Hepatocyte (in vitro differentiated cells): ENCODE measurements around the gene FBXL17. TPM values are rescaled to one million over a fixed set of nuclear protein-coding genes. Genes with fewer than 3 reads are reported as not detected.

Experiments used
- DNase-seq: peaks from one replicate; pipeline ENCODE4 v3.0.0-alpha.2; 2016; ENCODE audit warnings: low spot score
- H2AFZ ChIP-seq: fragments of 200-600 bp; sonication (generic); 2 replicates; pipeline ENCODE4 v1.6.0; 2016; ENCODE audit warnings: antibody characterized with exemption, mild to moderate bottlenecking
- H3K27ac ChIP-seq: fragments of 200-600 bp; sonication (generic); 2 replicates; pipeline ENCODE4 v1.5.1; 2016; ENCODE audit warnings: mild to moderate bottlenecking
- H3K27me3 ChIP-seq: fragments of 200-600 bp; sonication (generic); 2 replicates; pipeline ENCODE4 v1.6.1; 2016
- H3K36me3 ChIP-seq: fragments of 200-600 bp; sonication (generic); replicated peaks from 2 replicates; pipeline ENCODE4 v1.5.1; 2016; ENCODE audit warnings: low read depth; ENCODE audit not compliant: insufficient read depth
- H3K4me1 ChIP-seq: fragments of 200-600 bp; sonication (generic); 2 replicates; pipeline ENCODE4 v1.5.1; 2016; ENCODE audit warnings: mild to moderate bottlenecking, moderate library complexity; ENCODE audit not compliant: insufficient read depth
- H3K4me2 ChIP-seq: fragments of 200-600 bp; sonication (generic); 2 replicates; pipeline ENCODE4 v1.6.0; 2016
- H3K4me3 ChIP-seq: fragments of 200-600 bp; sonication (generic); 2 replicates; pipeline ENCODE4 v1.5.1; 2016; ENCODE audit warnings: mild to moderate bottlenecking
- H3K79me2 ChIP-seq: fragments of 200-600 bp; sonication (generic); 2 replicates; pipeline ENCODE4 v1.6.0; 2017; ENCODE audit warnings: mild to moderate bottlenecking
- H3K9me2 ChIP-seq: fragments of 200-600 bp; sonication (generic); replicated peaks from 2 replicates; pipeline ENCODE4 v1.6.0; 2017; ENCODE audit warnings: mild to moderate bottlenecking; ENCODE audit not compliant: insufficient read depth
- H3K9me3 ChIP-seq: fragments of 200-600 bp; sonication (generic); 2 replicates; pipeline ENCODE4 v1.5.1; 2016; ENCODE audit warnings: low read depth, mild to moderate bottlenecking
- H4K20me1 ChIP-seq: fragments of 200-600 bp; sonication (generic); 2 replicates; pipeline ENCODE4 v1.6.0; 2016; ENCODE audit warnings: mild to moderate bottlenecking; ENCODE audit not compliant: insufficient read depth, poor library complexity, severe bottlenecking
- EZH2 ChIP-seq: fragments of 200-600 bp; sonication (generic); IDR thresholded peaks from 2 replicates; pipeline ENCODE4 v1.6.1; 2016; ENCODE audit warnings: antibody characterized with exemption, mild to moderate bottlenecking, borderline replicate concordance
- EZH2phosphoT487 ChIP-seq: fragments of 200-600 bp; sonication (generic); IDR thresholded peaks from one replicate; pipeline ENCODE4 v1.6.1; 2018; ENCODE audit warnings: antibody characterized with exemption, mild to moderate bottlenecking, low read depth, moderate library complexity; ENCODE audit not compliant: unreplicated experiment, severe bottlenecking
- WGBS: methylation state at CpG from one replicate; pipeline ENCODE4 v1.1.6; 2016; ENCODE audit warnings: low lambda C conversion rate; ENCODE audit errors: missing lambda C conversion rate; 5-methylcytosine and 5-hydroxymethylcytosine counted together
- polyA plus RNA-seq: library from polyadenylated mRNA; unstranded; fragments of >200 nt; fragmentation: Nextera tagmentation; extraction: Ambion mirVana; gene quantifications from 2 replicates; pipeline ENCODE4 v1.2.1, GENCODE V29; 2016
- total RNA-seq: library from RNA; depleted of rRNA; stranded (reverse); fragments of >200 nt; gene quantifications from 2 replicates; pipeline ENCODE4 v1.2.3, GENCODE V29; 2014
- TF ChIP-seq, protein P1 (sequence below): fragments of 200-600 bp; sonication (generic); IDR thresholded peaks from 2 replicates; pipeline ENCODE4 v1.5.1; 2016; ENCODE audit warnings: antibody characterized with exemption, mild to moderate bottlenecking; ENCODE audit not compliant: poor library complexity

The FBXL17 gene
- total and polyA plus RNA-seq, 2 experiments from 2014 or later, result 12.5 to 18.2 TPM

DNA sequence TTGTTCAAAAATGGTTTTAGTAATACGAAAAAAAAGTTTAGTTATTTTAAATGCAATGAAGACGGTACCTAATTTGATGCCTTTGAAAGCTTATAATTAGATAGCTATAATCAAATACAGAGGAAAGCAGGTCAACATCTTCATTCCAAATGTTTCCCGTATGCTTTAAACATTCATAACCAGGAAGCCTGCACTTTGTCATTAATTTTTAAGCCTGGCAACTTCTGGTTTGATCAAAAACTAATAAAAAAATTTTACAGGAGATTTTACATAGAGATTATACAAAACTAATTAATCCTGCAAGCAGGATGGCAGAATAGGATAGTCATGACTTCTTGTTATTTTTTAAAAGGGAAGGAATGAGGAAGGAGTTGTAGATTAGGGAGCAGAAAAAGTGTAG lies 353.0 kb downstream of the FBXL17 start:
- Histone ChIP-seq H3K4me2 (no peak overlapping the region), H3K79me2 (no peaks in the 10 kb centered on the region), H3K4me1 (no peaks in the 10 kb centered on the region), H3K4me3 (no peak overlapping the region), H3K36me3 (no peaks in the 10 kb centered on the region), H3K27ac (no peak overlapping the region), H4K20me1 (no peaks in the 10 kb centered on the region), H3K9me3 (no peaks in the 10 kb centered on the region), H2AFZ (no peak overlapping the region), H3K9me2 (no peaks in the 10 kb centered on the region), H3K27me3 (no peaks in the 10 kb centered on the region)
- DNase-seq, result no peak
- no peak for TF ChIP-seq EZH2phosphoT487
- no peak for TF ChIP-seq EZH2
- TF ChIP-seq, protein P1, sequence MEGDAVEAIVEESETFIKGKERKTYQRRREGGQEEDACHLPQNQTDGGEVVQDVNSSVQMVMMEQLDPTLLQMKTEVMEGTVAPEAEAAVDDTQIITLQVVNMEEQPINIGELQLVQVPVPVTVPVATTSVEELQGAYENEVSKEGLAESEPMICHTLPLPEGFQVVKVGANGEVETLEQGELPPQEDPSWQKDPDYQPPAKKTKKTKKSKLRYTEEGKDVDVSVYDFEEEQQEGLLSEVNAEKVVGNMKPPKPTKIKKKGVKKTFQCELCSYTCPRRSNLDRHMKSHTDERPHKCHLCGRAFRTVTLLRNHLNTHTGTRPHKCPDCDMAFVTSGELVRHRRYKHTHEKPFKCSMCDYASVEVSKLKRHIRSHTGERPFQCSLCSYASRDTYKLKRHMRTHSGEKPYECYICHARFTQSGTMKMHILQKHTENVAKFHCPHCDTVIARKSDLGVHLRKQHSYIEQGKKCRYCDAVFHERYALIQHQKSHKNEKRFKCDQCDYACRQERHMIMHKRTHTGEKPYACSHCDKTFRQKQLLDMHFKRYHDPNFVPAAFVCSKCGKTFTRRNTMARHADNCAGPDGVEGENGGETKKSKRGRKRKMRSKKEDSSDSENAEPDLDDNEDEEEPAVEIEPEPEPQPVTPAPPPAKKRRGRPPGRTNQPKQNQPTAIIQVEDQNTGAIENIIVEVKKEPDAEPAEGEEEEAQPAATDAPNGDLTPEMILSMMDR, result no peak
- WGBS, result 80% methylated on average over 3 of the region's 3 CpGs

DNA sequence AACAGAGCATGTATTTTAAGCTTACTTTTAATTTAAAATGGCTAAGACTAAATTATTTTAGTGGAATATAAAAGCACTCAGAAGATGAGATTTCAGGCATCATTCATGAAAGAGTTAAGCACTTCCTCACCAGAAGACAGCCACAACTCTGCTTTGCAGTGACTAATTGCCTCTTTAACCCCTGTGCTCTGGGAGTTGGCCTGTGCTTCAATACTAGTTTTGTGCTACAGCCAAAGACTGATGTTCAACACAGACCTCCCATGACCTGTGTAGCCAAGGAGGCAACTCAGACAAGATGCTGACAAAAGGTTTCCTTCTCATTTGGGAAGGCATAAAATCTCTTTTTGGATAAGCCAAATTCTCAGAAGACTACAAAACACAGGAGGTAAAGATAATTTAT lies 353.5 kb downstream of the FBXL17 start:
- Histone ChIP-seq H3K4me1 (no peaks in the 10 kb centered on the region), H3K9me2 (no peaks in the 10 kb centered on the region), H3K27ac (no peak overlapping the region), H3K4me3 (no peak overlapping the region), H3K4me2 (no peak overlapping the region), H3K9me3 (no peaks in the 10 kb centered on the region), H2AFZ (no peak overlapping the region), H3K27me3 (no peaks in the 10 kb centered on the region), H3K36me3 (no peaks in the 10 kb centered on the region), H3K79me2 (no peaks in the 10 kb centered on the region), H4K20me1 (no peaks in the 10 kb centered on the region)
- TF ChIP-seq EZH2 (no peak), EZH2phosphoT487 (no peak)
- TF ChIP-seq, protein P1, result no peak
- DNase-seq, result no peak

DNA sequence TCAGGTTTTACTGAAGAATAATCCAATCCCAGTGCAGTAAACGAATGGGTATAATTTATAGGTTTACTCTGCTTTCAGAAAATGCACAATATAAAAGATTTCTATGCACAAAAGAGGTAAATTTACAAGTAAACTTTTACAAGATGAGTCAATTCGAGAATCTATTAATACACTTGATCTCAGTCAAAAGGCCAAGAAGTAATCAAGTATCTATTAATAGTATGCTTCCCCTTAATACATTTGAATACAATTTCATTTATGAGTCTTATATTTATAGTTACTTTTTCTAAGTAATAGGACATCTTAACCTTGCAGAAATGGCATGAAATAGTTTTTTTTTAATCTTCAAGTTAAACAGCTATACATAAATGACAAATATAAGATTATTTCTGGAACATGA lies 355.9 kb downstream of the FBXL17 start:
- Histone ChIP-seq H3K9me2 (no peaks in the 10 kb centered on the region), H3K4me3 (no peak overlapping the region), H3K27me3 (no peaks in the 10 kb centered on the region), H4K20me1 (no peaks in the 10 kb centered on the region), H3K27ac (no peak overlapping the region), H3K4me1 (no peaks in the 10 kb centered on the region), H3K36me3 (no peaks in the 10 kb centered on the region), H3K4me2 (no peak overlapping the region), H2AFZ (no peak overlapping the region), H3K9me3 (no peaks in the 10 kb centered on the region), H3K79me2 (no peaks in the 10 kb centered on the region)
- 84% methylated on average over 2 of the region's 2 CpGs for WGBS
- TF ChIP-seq EZH2, result no peak
- no peak for TF ChIP-seq EZH2phosphoT487
- TF ChIP-seq, protein P1, result no peak
- DNase-seq, result no peak

DNA sequence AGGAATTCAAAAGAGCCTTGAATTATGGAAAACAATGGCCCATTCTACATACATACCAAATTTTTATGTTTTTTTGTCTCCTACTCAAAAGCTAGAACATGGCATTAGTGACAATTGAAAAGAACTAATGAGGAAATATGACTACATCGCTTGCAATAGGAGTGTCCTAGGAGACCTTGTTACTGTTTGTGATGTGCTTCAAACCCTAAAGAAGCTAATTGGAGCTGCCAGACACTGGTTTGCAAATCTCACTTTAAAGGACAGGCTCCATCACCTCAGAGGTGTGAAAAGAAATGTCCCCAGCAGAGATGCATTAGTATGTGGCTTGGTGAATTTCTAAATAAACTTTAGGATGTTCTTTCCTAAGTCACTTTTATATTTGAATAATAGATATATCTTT lies 356.9 kb downstream of the FBXL17 start:
- Histone ChIP-seq H3K4me1 (no peaks in the 10 kb centered on the region), H3K27me3 (no peaks in the 10 kb centered on the region), H3K4me3 (no peak overlapping the region), H2AFZ (no peak overlapping the region), H3K9me2 (no peaks in the 10 kb centered on the region), H3K79me2 (no peaks in the 10 kb centered on the region), H3K4me2 (no peak overlapping the region), H3K36me3 (no peaks in the 10 kb centered on the region), H3K27ac (no peak overlapping the region), H4K20me1 (no peaks in the 10 kb centered on the region), H3K9me3 (no peaks in the 10 kb centered on the region)
- TF ChIP-seq, protein P1, result no peak
- no peak for TF ChIP-seq EZH2phosphoT487
- TF ChIP-seq EZH2, result no peak
- no peak for DNase-seq
- WGBS, result 74% methylated on average over 1 of the region's 1 CpG
